C4-2B (cell line): ENCODE results near the gene MLYCD.

Experiments used
- ZFX ChIP-seq: fragments of 450-650 bp; IDR thresholded peaks from 2 replicates; pipeline ENCODE4 v1.6.1; 2017
- TF ChIP-seq, protein P1 (sequence below): fragments of 450-650 bp; conservative IDR thresholded peaks from 2 replicates; pipeline ENCODE4 v1.5.1; 2017; ENCODE audit warnings: mild to moderate bottlenecking

DNA sequence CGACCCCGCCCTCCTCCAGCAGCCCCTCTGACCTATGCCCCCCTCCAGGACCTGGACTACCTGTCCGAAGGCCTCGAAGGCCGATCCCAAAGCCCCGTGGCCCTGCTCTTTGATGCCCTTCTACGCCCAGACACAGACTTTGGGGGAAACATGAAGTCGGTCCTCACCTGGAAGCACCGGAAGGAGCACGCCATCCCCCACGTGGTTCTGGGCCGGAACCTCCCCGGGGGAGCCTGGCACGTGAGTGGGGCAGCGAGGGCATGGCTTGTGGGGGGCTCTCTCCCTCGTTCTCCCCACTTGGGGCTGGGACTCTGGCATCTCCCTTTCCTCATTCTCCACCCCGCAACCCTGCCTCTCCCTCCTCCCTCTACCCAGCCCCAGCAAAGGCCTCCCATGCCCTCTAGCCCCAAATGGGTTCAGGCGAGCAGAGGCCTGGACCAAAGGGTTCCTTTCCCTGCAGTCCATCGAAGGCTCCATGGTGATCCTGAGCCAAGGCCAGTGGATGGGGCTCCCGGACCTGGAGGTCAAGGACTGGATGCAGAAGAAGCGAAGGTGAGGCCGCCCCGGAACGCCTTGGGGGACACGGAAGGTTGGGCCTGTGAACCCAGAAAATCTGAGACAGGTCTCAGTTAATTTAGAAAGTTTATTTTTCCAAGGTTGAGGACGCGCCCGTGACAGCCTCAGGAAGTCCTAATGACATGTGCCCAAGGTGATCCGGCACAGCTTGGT lies 61.8 kb downstream of the MLYCD start:
- TF ChIP-seq, protein P1, sequence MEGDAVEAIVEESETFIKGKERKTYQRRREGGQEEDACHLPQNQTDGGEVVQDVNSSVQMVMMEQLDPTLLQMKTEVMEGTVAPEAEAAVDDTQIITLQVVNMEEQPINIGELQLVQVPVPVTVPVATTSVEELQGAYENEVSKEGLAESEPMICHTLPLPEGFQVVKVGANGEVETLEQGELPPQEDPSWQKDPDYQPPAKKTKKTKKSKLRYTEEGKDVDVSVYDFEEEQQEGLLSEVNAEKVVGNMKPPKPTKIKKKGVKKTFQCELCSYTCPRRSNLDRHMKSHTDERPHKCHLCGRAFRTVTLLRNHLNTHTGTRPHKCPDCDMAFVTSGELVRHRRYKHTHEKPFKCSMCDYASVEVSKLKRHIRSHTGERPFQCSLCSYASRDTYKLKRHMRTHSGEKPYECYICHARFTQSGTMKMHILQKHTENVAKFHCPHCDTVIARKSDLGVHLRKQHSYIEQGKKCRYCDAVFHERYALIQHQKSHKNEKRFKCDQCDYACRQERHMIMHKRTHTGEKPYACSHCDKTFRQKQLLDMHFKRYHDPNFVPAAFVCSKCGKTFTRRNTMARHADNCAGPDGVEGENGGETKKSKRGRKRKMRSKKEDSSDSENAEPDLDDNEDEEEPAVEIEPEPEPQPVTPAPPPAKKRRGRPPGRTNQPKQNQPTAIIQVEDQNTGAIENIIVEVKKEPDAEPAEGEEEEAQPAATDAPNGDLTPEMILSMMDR, result no peak
- TF ChIP-seq ZFX, result no peak
